H9 (cell line): ENCODE data around the gene SLC12A6. TPM values are rescaled to one million over a fixed set of nuclear protein-coding genes. Genes with fewer than 3 reads are reported as not detected.
"Not testable (repeated sequence)": the region's sequence is repeated elsewhere in the genome, so short reads cannot be mapped to it uniquely, and the experiment has no call there.

Experiments
- DNase-seq: peaks from one replicate; pipeline ENCODE4 v3.0.0-alpha.2; 2017
- H2AFZ ChIP-seq: one replicate; pipeline ENCODE4 v1.6.1; 2013; ENCODE audit warnings: mild to moderate bottlenecking, low read length, control low read depth, moderate library complexity
- H2AK5ac ChIP-seq: 2 replicates; pipeline ENCODE4 v1.6.1; 2013; ENCODE audit warnings: low read length, control low read depth, mixed read lengths; ENCODE audit not compliant: insufficient read length
- H2BK120ac ChIP-seq: one replicate; pipeline ENCODE4 v1.6.1; 2013; ENCODE audit warnings: low read depth, mild to moderate bottlenecking, low read length, control low read depth, inconsistent platforms; ENCODE audit not compliant: poor library complexity, severe bottlenecking
- H2BK12ac ChIP-seq: 2 replicates; pipeline ENCODE4 v1.6.1; 2013; ENCODE audit warnings: low read length, control low read depth, mixed read lengths, low read depth; ENCODE audit not compliant: insufficient read length
- H2BK15ac ChIP-seq: 2 replicates; pipeline ENCODE4 v1.6.1; 2013; ENCODE audit warnings: low read depth, low read length, control low read depth
- H2BK20ac ChIP-seq: one replicate; pipeline ENCODE4 v1.6.1; 2013; ENCODE audit warnings: low read depth, mild to moderate bottlenecking, low read length, control low read depth, inconsistent platforms; ENCODE audit not compliant: poor library complexity, severe bottlenecking
- H2BK5ac ChIP-seq: 2 replicates; pipeline ENCODE4 v1.6.1; 2013; ENCODE audit warnings: low read length, control low read depth, mixed read lengths; ENCODE audit not compliant: insufficient read length
- H3K14ac ChIP-seq: 2 replicates; pipeline ENCODE4 v1.6.1; 2013; ENCODE audit warnings: low read length, control low read depth; ENCODE audit not compliant: insufficient read depth
- H3K18ac ChIP-seq: 2 replicates; pipeline ENCODE4 v1.6.1; 2013; ENCODE audit warnings: low read depth, mild to moderate bottlenecking, mixed read lengths, low read length, control low read depth; ENCODE audit not compliant: insufficient read length
- H3K23ac ChIP-seq: 2 replicates; pipeline ENCODE4 v1.6.1; 2013; ENCODE audit warnings: low read length, control low read depth, mixed read lengths, low read depth; ENCODE audit not compliant: insufficient read length
- H3K23me2 ChIP-seq: 2 replicates; pipeline ENCODE4 v1.6.1; 2013; ENCODE audit warnings: low read depth, mild to moderate bottlenecking, mixed read lengths, low read length, control low read depth; ENCODE audit not compliant: insufficient read length, poor library complexity, severe bottlenecking
- H3K27ac ChIP-seq: 2 replicates; pipeline ENCODE4 v1.5.1; 2013; ENCODE audit warnings: low read length, control low read depth, mixed read lengths, low read depth; ENCODE audit not compliant: insufficient read length
- H3K27me3 ChIP-seq: 2 replicates; pipeline ENCODE4 v1.6.1; 2013; ENCODE audit warnings: low read length, control low read depth, inconsistent platforms; ENCODE audit not compliant: insufficient read depth
- H3K4ac ChIP-seq: 2 replicates; pipeline ENCODE4 v1.6.1; 2013; ENCODE audit warnings: low read depth, mild to moderate bottlenecking, control low read depth, inconsistent platforms, low read length, moderate library complexity
- H3K4me1 ChIP-seq: 2 replicates; pipeline ENCODE4 v1.6.1; 2013; ENCODE audit warnings: low read length, control low read depth, inconsistent platforms; ENCODE audit not compliant: insufficient read depth
- H3K4me2 ChIP-seq: 2 replicates; pipeline ENCODE4 v1.6.1; 2013; ENCODE audit warnings: low read length, control low read depth, mixed read lengths; ENCODE audit not compliant: insufficient read length, insufficient read depth
- H3K56ac ChIP-seq: 2 replicates; pipeline ENCODE4 v1.6.1; 2013; ENCODE audit warnings: low read depth, mild to moderate bottlenecking, mixed read lengths, low read length, control low read depth; ENCODE audit not compliant: insufficient read length
- H3K79me1 ChIP-seq: 2 replicates; pipeline ENCODE4 v1.6.1; 2013; ENCODE audit warnings: low read depth, mild to moderate bottlenecking, moderate library complexity, low read length, control low read depth, inconsistent platforms; ENCODE audit not compliant: insufficient read depth, poor library complexity, severe bottlenecking
- H3K79me2 ChIP-seq: 2 replicates; pipeline ENCODE4 v1.6.1; 2013; ENCODE audit warnings: low read length, control low read depth, inconsistent platforms; ENCODE audit not compliant: insufficient read depth
- H3K9ac ChIP-seq: 2 replicates; pipeline ENCODE4 v1.6.1; 2013; ENCODE audit warnings: low read length, control low read depth, mixed read lengths; ENCODE audit not compliant: insufficient read length; ENCODE audit errors: extremely low read depth
- H3K9me3 ChIP-seq: one replicate; pipeline ENCODE4 v1.6.1; 2013; ENCODE audit warnings: low read depth, low read length, inconsistent platforms; ENCODE audit not compliant: control insufficient read depth
- H3T11ph ChIP-seq: one replicate; pipeline ENCODE4 v1.6.1; 2013; ENCODE audit warnings: mild to moderate bottlenecking, low read length, control low read depth, inconsistent platforms
- H4K20me1 ChIP-seq: one replicate; pipeline ENCODE4 v1.6.1; 2013; ENCODE audit not compliant: control insufficient read depth, insufficient read length, insufficient read depth
- H4K5ac ChIP-seq: 2 replicates; pipeline ENCODE4 v1.6.1; 2013; ENCODE audit warnings: low read depth, mild to moderate bottlenecking, mixed read lengths, low read length, control low read depth; ENCODE audit not compliant: insufficient read length
- H4K8ac ChIP-seq: replicated peaks from 2 replicates; pipeline ENCODE4 v1.6.1; 2013; ENCODE audit warnings: low read length, control low read depth, mixed read lengths, low read depth; ENCODE audit not compliant: insufficient read length
- H4K91ac ChIP-seq: 2 replicates; pipeline ENCODE4 v1.6.1; 2013; ENCODE audit warnings: low read depth, mild to moderate bottlenecking, moderate library complexity, mixed read lengths, low read length, control low read depth; ENCODE audit not compliant: insufficient read length
- H3K27ac Mint-ChIP-seq, 3 experiments: 2 replicates in 2 of 3; 3 replicates in 1 of 3; pipeline ENCODE4 v1.8.0; 2020 to 2021; ENCODE audit warnings: mixed read lengths in 3 of 3, mild to moderate bottlenecking in 1 of 3, moderate library complexity in 1 of 3
- H3K27me3 Mint-ChIP-seq: 2 replicates; pipeline ENCODE4 v1.8.0; 2021; ENCODE audit warnings: low read depth, mild to moderate bottlenecking, moderate library complexity, mixed read lengths
- H3K36me3 Mint-ChIP-seq, 3 experiments: 2 replicates in 2 of 3; 3 replicates in 1 of 3; pipeline ENCODE4 v1.8.0; 2020 to 2021; ENCODE audit warnings: low read depth in 3 of 3, mixed read lengths in 3 of 3; ENCODE audit not compliant: insufficient read depth in 1 of 3
- H3K4me1 Mint-ChIP-seq, 2 experiments: 2 replicates each; pipeline ENCODE4 v1.8.0; 2020; ENCODE audit warnings: mixed read lengths in 2 of 2
- H3K4me3 Mint-ChIP-seq, 2 experiments: 2 replicates in 1 of 2; 3 replicates in 1 of 2; pipeline ENCODE4 v1.8.0; 2020 to 2021; ENCODE audit warnings: mild to moderate bottlenecking in 2 of 2, mixed read lengths in 2 of 2, moderate library complexity in 1 of 2
- H3K9me3 Mint-ChIP-seq, 2 experiments: 2 replicates in 1 of 2; 3 replicates in 1 of 2; pipeline ENCODE4 v1.8.0; 2020; ENCODE audit warnings: mild to moderate bottlenecking in 2 of 2, mixed read lengths in 2 of 2, moderate library complexity in 1 of 2
- CTCF ChIP-seq: fragments of 200-600 bp; sonication (generic); conservative IDR thresholded peaks from 3 replicates; pipeline ENCODE4 v1.8.0; 2021; ENCODE audit warnings: antibody characterized with exemption, mild to moderate bottlenecking
- WGBS: extraction: QIAGEN DNeasy Blood & Tissue Kit; methylation state at CpG from one replicate; pipeline ENCODE4 v1.1.7; 2013; ENCODE audit warnings: missing lambda C conversion rate, low lambda C conversion rate, mixed read lengths; ENCODE audit not compliant: insufficient read length; ENCODE audit errors: extremely low coverage; 5-methylcytosine and 5-hydroxymethylcytosine counted together
- long read RNA-seq: library from polyadenylated mRNA; unstranded; transcript quantifications from one replicate; pipeline ENCODE4 v2.0.0, GENCODE V29; 2020
- total RNA-seq: library from RNA; stranded (reverse); gene quantifications from 2 replicates; pipeline ENCODE4 v1.2.1, GENCODE V29; 2021

SLC12A6 gene
- 8.4 and 11.1 TPM in 2 replicates for total RNA-seq
- long read RNA-seq, full-length matches to known transcripts: 2 of 7 reads
- long read RNA-seq, partial matches to known transcripts: 3 of 7 reads
- long read RNA-seq, other reads (novel, unspliced or antisense): 2 of 7 reads

GRCh38 chr15:34337557-34338306 lies at the start of gene SLC12A6:
TSS of gene SLC12A6 (minus strand) at chr15:34337781. CDS start at chr15:34336680, 1,101 bp downstream.
- peak within 1 kb of the TSS; percentile 81 to 96 for H3K4me3 Mint-ChIP-seq
- TF ChIP-seq CTCF: no peak

GRCh38 chr15:34381829-34382521 lies 44.4 kb upstream of the SLC12A6 start:
- not testable (repeated sequence) for DNase-seq, H2BK120ac ChIP-seq, H2AK5ac ChIP-seq, H3K79me2 ChIP-seq, H2BK15ac ChIP-seq, H3K36me3 Mint-ChIP-seq, H4K8ac ChIP-seq, H4K20me1 ChIP-seq, H3T11ph ChIP-seq, H3K9me3 ChIP-seq, H3K27me3 ChIP-seq, H3K4me1 Mint-ChIP-seq, H3K4ac ChIP-seq, H3K27ac ChIP-seq, H3K56ac ChIP-seq, H2BK5ac ChIP-seq, H2BK12ac ChIP-seq, H3K9me3 Mint-ChIP-seq, H3K9ac ChIP-seq, H2AFZ ChIP-seq, H3K4me3 Mint-ChIP-seq, H3K18ac ChIP-seq, H4K91ac ChIP-seq, H3K27ac Mint-ChIP-seq, H3K4me2 ChIP-seq, H4K5ac ChIP-seq, H3K79me1 ChIP-seq, H3K23me2 ChIP-seq, H3K14ac ChIP-seq, H3K23ac ChIP-seq, H2BK20ac ChIP-seq, H3K4me1 ChIP-seq
- H3K27me3 Mint-ChIP-seq: peaks cover 12% of the 10 kb centered on the region
- no CpG with 5 or more reads among the region's 19 CpGs for WGBS

More at GRCh38 chr15:34337557-34338306, at the start of gene SLC12A6:
- Histone ChIP-seq H3K79me2 (peaks cover 7% of the 10 kb centered on the region; the same call in 1 of the 2 replicates), H3K79me1 (peaks cover 3% of the 10 kb centered on the region), H3K27ac (no peak within 1 kb of the TSS), H3K9ac (peak within 1 kb of the TSS; percentile 44), H3K4me1 (peaks cover 2% of the 10 kb centered on the region; the same call in 1 of the 2 replicates), H3K23ac (no peak within 1 kb of the TSS), H3K27me3 (no peaks in the 10 kb centered on the region), H2BK20ac (no peak within 1 kb of the TSS), H3K56ac (no peak within 1 kb of the TSS), H3K23me2 (peaks cover 7% of the 10 kb centered on the region), H4K91ac (no peak within 1 kb of the TSS), H2BK15ac (no peak within 1 kb of the TSS), H2BK5ac (no peak within 1 kb of the TSS), H4K8ac (no peak within 1 kb of the TSS), H3K4me2 (peak within 1 kb of the TSS; percentile 76), H3K18ac (peak within 1 kb of the TSS; percentile 64), H4K20me1 (no peaks in the 10 kb centered on the region), H3K4ac (no peak within 1 kb of the TSS), H2AFZ (no peak within 1 kb of the TSS), H2AK5ac (no peak within 1 kb of the TSS), H4K5ac (no peak within 1 kb of the TSS), H3T11ph (no peak within 1 kb of the TSS), H3K9me3 (no peaks in the 10 kb centered on the region), H3K14ac (0 out of 2 replicates have a peak within 1 kb of the TSS, but pooled peaks have one; percentile 42), H2BK12ac (no peak within 1 kb of the TSS), H2BK120ac (no peak within 1 kb of the TSS)
- H3K27me3 Mint-ChIP-seq: peaks cover 5% of the 10 kb centered on the region; the same call in 1 of the 2 replicates
- H3K9me3 Mint-ChIP-seq: no peaks in the 10 kb centered on the region
- peak within 1 kb of the TSS in 2 of 3 experiments; percentile 63 to 93; a peak in 2 of 7 replicates for H3K27ac Mint-ChIP-seq
- DNase-seq: peak; percentile 88
- peaks cover 10 to 15% of the 10 kb centered on the region in 2 experiments for H3K4me1 Mint-ChIP-seq
- WGBS: no CpG with 5 or more reads among the region's 78 CpGs
- H3K36me3 Mint-ChIP-seq: peaks cover 22 to 25% (median 25%) of the 10 kb centered on the region in 3 experiments
